ENCODE results near the gene ISOC1.

Gene ISOC1

GRCh38 chr5:129118826-129119225, 24.3 kb downstream of the ISOC1 start:
- intact Hi-C loops (cut with DNase I) = no loop called here
- no peak for DNase-seq

- intact Hi-C loops (cut with DNase I) = no loop called here
- no peak for DNase-seq
Measured at GRCh38 chr5:129120158-129120581, 25.6 kb downstream of the ISOC1 start.

GRCh38 chr5:129122560-129122959, 28.0 kb downstream of the ISOC1 start:
- intact Hi-C loops (cut with DNase I) = no loop called here

GRCh38 chr5:129124608-129125007, 30.1 kb downstream of the ISOC1 start:
- DNase-seq = no peak
- intact Hi-C loops (cut with DNase I) = no loop called here

More at GRCh38 chr5:129122560-129122959, 28.0 kb downstream of the ISOC1 start:
- no peak for DNase-seq

GRCh38 chr5:129125819-129126218, 31.3 kb downstream of the ISOC1 start:
- DNase-seq = no peak
- intact Hi-C loops (cut with DNase I) = no loop called here

GRCh38 chr5:129133553-129133952, 39.0 kb downstream of the ISOC1 start:
- intact Hi-C loops (cut with DNase I) = no loop called here

GRCh38 chr5:129135633-129136032, 41.1 kb downstream of the ISOC1 start:
- intact Hi-C loops (cut with DNase I) = no loop called here
- DNase-seq = no peak

More at GRCh38 chr5:129133553-129133952, 39.0 kb downstream of the ISOC1 start:
- no peak for DNase-seq

GRCh38 chr5:129137637-129138036, 43.1 kb downstream of the ISOC1 start:
- intact Hi-C loops (cut with DNase I) = no loop called here

GRCh38 chr5:129141078-129141477, 46.5 kb downstream of the ISOC1 start:
- no peak for DNase-seq
- intact Hi-C loops (cut with DNase I) = no loop called here

More at GRCh38 chr5:129137637-129138036, 43.1 kb downstream of the ISOC1 start:
- no peak for DNase-seq

- no peak for DNase-seq
- intact Hi-C loops (cut with DNase I) = no loop called here
Measured at GRCh38 chr5:129141696-129142095, 47.1 kb downstream of the ISOC1 start.

GRCh38 chr5:129155876-129156275, 61.3 kb downstream of the ISOC1 start:
- DNase-seq = no peak
- intact Hi-C loops (cut with DNase I) = no loop called here

- intact Hi-C loops (cut with DNase I) = no loop called here
- no peak for DNase-seq
Measured at GRCh38 chr5:129161830-129162229, 67.3 kb downstream of the ISOC1 start.

Data from head of caudate nucleus (tissue), 42 donors.